Gastrocnemius medialis (tissue), 4 donors: ENCODE data around the gene KLHL29.

Experiments
- CTCF ChIP-seq, 5 experiments: fragments of 450-650 bp in 3 of 5; fragments of 200-600 bp in 2 of 5; sonication (generic) in 2 of 5; IDR thresholded peaks in 4 of 5; conservative IDR thresholded peaks in 1 of 5; 1 replicate in 4 of 5; 2 replicates in 1 of 5; pipeline ENCODE4 v1.5.1; 2016 to 2019; ENCODE audit warnings: antibody characterized with exemption in 5 of 5, mild to moderate bottlenecking in 3 of 5, moderate library complexity in 3 of 5
- POLR2A ChIP-seq, 2 donors: fragments of 450-650 bp; IDR thresholded peaks; one replicate each; pipeline ENCODE4 v1.6.1; 2017; ENCODE audit warnings: antibody characterized with exemption in 2 of 2, mild to moderate bottlenecking in 2 of 2, moderate library complexity in 2 of 2

GRCh38 chr2:23698721-23699579, 314.0 kb downstream of the KLHL29 start:
- TF ChIP-seq CTCF (IDR thresholded peaks at IDR 0.05 in 4 of 5, conservative IDR thresholded peaks at IDR 0.05 in 1 of 5) (no peak), POLR2A (IDR thresholded peaks at IDR 0.05) (no peak)
